ENCODE data around the gene CNTNAP5.

Gene CNTNAP5

GRCh38 chr2:124025171-124025580 lies at the start of gene CNTNAP5:
TSS of gene CNTNAP5 (plus strand) at chr2:124025287. CDS start at chr2:124025651, 364 bp downstream.
- H3K9me3 ChIP-seq (ENCODE audit: control insufficient read depth, insufficient read depth, low read length), result no peaks in the 10 kb centered on the region
- peak within 1 kb of the TSS; percentile 31; the same call in 1 of the 2 replicates for H3K4me3 ChIP-seq (ENCODE audit: low read length)
- peaks cover 18% of the 10 kb centered on the region for H3K27me3 ChIP-seq (ENCODE audit: control insufficient read depth, insufficient read depth, low read length)
- DNase-seq (ENCODE audit: low read depth, low spot score), result no peak
- H3K4me1 ChIP-seq (ENCODE audit: control insufficient read depth, insufficient read depth, low read length), result 0 out of 2 replicates have a peak, but pooled peaks cover 1% of the 10 kb centered on the region
- no peak within 1 kb of the TSS for H3K27ac ChIP-seq (ENCODE audit: low read length)
- WGBS (ENCODE audit: insufficient coverage, insufficient read length), result no CpG with 5 or more reads among the region's 37 CpGs
- H3K36me3 ChIP-seq (ENCODE audit: control insufficient read depth, insufficient read depth, low read length), result no peaks in the 10 kb centered on the region

DNA sequence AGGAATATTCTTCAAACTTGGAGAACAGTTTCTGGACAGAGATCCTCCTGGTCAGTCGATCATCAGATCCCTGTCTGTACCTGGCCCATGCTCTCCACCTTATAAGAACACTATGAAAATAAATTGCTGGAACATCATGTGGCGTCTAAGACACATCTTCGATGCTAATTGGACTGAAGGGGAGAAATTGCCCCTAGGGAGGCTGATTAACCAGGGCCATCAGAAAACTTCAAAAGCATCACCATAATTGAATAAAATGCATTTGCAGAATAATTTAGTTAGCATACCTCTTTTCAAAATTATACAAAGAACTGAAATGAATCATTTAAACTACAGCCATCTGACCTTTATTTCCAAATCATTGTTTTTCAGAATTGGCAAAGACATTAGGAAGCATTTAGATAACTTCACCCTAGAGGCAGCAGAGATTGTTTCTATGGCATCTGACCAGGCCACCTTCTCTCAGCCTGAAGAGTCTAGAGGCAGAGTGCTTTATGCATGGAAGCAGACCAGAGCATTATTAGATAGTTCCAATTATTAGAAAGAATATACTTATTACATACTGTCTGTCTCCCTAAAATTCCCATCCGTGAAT lies 48.9 kb upstream of the CNTNAP5 start:
- Histone ChIP-seq H3K4me1 (ENCODE audit: control insufficient read depth, insufficient read depth, low read length) (no peaks in the 10 kb centered on the region), H3K9me3 (ENCODE audit: control insufficient read depth, insufficient read depth, low read length) (no peaks in the 10 kb centered on the region), H3K27ac (ENCODE audit: low read length) (no peak overlapping the region), H3K27me3 (ENCODE audit: control insufficient read depth, insufficient read depth, low read length) (no peaks in the 10 kb centered on the region), H3K36me3 (ENCODE audit: control insufficient read depth, insufficient read depth, low read length) (no peaks in the 10 kb centered on the region), H3K4me3 (ENCODE audit: low read length) (no peak overlapping the region)
- DNase-seq (ENCODE audit: low read depth, low spot score), result no peak
- no CpG with 5 or more reads among the region's 4 CpGs for WGBS (ENCODE audit: insufficient coverage, insufficient read length)

- DNase-seq (ENCODE audit: low read depth, low spot score), result peak; percentile 43
- no CpG with 5 or more reads among the region's 8 CpGs for WGBS (ENCODE audit: insufficient coverage, insufficient read length)
These were observed 31.3 kb upstream of the CNTNAP5 start for GRCh38 chr2:123993728-123994323.

GRCh38 chr2:123999681-124000080 lies 25.4 kb upstream of the CNTNAP5 start:
- no peak overlapping the region for H3K4me3 ChIP-seq (ENCODE audit: low read length)
- no peak for DNase-seq (ENCODE audit: low read depth, low spot score)
- no peaks in the 10 kb centered on the region for H3K27me3 ChIP-seq (ENCODE audit: control insufficient read depth, insufficient read depth, low read length)
- H3K9me3 ChIP-seq (ENCODE audit: control insufficient read depth, insufficient read depth, low read length), result no peaks in the 10 kb centered on the region
- no CpG with 5 or more reads among the region's 2 CpGs for WGBS (ENCODE audit: insufficient coverage, insufficient read length)
- no peaks in the 10 kb centered on the region for H3K4me1 ChIP-seq (ENCODE audit: control insufficient read depth, insufficient read depth, low read length)
- no peaks in the 10 kb centered on the region for H3K36me3 ChIP-seq (ENCODE audit: control insufficient read depth, insufficient read depth, low read length)
- H3K27ac ChIP-seq (ENCODE audit: low read length), result no peak overlapping the region

More at GRCh38 chr2:123993728-123994323, 31.3 kb upstream of the CNTNAP5 start:
- H3K4me3 ChIP-seq (ENCODE audit: low read length), result no peak overlapping the region
- H3K4me1 ChIP-seq (ENCODE audit: control insufficient read depth, insufficient read depth, low read length), result no peaks in the 10 kb centered on the region
- H3K9me3 ChIP-seq (ENCODE audit: control insufficient read depth, insufficient read depth, low read length), result no peaks in the 10 kb centered on the region
- no peaks in the 10 kb centered on the region for H3K27me3 ChIP-seq (ENCODE audit: control insufficient read depth, insufficient read depth, low read length)
- no peak overlapping the region for H3K27ac ChIP-seq (ENCODE audit: low read length)
- no peaks in the 10 kb centered on the region for H3K36me3 ChIP-seq (ENCODE audit: control insufficient read depth, insufficient read depth, low read length)

GRCh38 chr2:124001696-124002430 lies 23.2 kb upstream of the CNTNAP5 start:
- no peaks in the 10 kb centered on the region for H3K27me3 ChIP-seq (ENCODE audit: control insufficient read depth, insufficient read depth, low read length)
- DNase-seq (ENCODE audit: low read depth, low spot score), result no peak
- no peaks in the 10 kb centered on the region for H3K36me3 ChIP-seq (ENCODE audit: control insufficient read depth, insufficient read depth, low read length)
- no peaks in the 10 kb centered on the region for H3K4me1 ChIP-seq (ENCODE audit: control insufficient read depth, insufficient read depth, low read length)
- no peak overlapping the region for H3K4me3 ChIP-seq (ENCODE audit: low read length)
- H3K9me3 ChIP-seq (ENCODE audit: control insufficient read depth, insufficient read depth, low read length), result no peaks in the 10 kb centered on the region
- no peak overlapping the region for H3K27ac ChIP-seq (ENCODE audit: low read length)
- WGBS (ENCODE audit: insufficient coverage, insufficient read length), result no CpG with 5 or more reads among the region's 11 CpGs

DNA sequence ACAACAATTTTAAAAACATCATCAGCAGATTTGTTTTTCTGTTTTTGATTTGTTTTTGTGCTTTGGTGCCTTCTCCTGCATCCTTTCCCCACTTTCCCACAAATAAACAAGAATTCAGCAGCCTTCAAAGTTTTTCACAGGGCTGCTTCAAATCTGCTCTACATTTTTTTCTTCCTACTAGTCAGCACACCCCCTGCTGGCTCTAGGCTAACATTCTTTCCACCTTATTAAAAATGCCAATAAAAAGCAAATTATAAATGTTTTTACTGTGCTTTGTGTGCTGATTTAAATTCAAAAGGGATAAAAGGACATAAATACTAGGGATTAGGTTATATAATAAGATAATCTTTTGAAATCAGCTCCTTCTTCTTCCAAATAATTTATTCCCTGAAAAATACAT lies 6.2 kb upstream of the CNTNAP5 start:
- Histone ChIP-seq H3K36me3 (ENCODE audit: control insufficient read depth, insufficient read depth, low read length) (no peaks in the 10 kb centered on the region), H3K9me3 (ENCODE audit: control insufficient read depth, insufficient read depth, low read length) (no peaks in the 10 kb centered on the region), H3K27me3 (ENCODE audit: control insufficient read depth, insufficient read depth, low read length) (peaks cover 3% of the 10 kb centered on the region), H3K27ac (ENCODE audit: low read length) (no peak overlapping the region), H3K4me1 (ENCODE audit: control insufficient read depth, insufficient read depth, low read length) (no peaks in the 10 kb centered on the region), H3K4me3 (ENCODE audit: low read length) (no peak overlapping the region)
- no peak for DNase-seq (ENCODE audit: low read depth, low spot score)

GRCh38 chr2:124024561-124025170 lies 421 bp upstream of the CNTNAP5 start:
- peaks cover 18% of the 10 kb centered on the region for H3K27me3 ChIP-seq (ENCODE audit: control insufficient read depth, insufficient read depth, low read length)
- no peaks in the 10 kb centered on the region for H3K9me3 ChIP-seq (ENCODE audit: control insufficient read depth, insufficient read depth, low read length)
- H3K4me3 ChIP-seq (ENCODE audit: low read length), result peak overlapping the region; percentile 31; the same call in 1 of the 2 replicates
- no peak overlapping the region for H3K27ac ChIP-seq (ENCODE audit: low read length)
- no peaks in the 10 kb centered on the region for H3K36me3 ChIP-seq (ENCODE audit: control insufficient read depth, insufficient read depth, low read length)
- DNase-seq (ENCODE audit: low read depth, low spot score), result no peak
- H3K4me1 ChIP-seq (ENCODE audit: control insufficient read depth, insufficient read depth, low read length), result 0 out of 2 replicates have a peak, but pooled peaks cover 1% of the 10 kb centered on the region
- WGBS (ENCODE audit: insufficient coverage, insufficient read length), result no CpG with 5 or more reads among the region's 36 CpGs

- WGBS (ENCODE audit: insufficient coverage, insufficient read length), result no CpG with 5 or more reads among the region's 14 CpGs
- Histone ChIP-seq H3K4me1 (ENCODE audit: control insufficient read depth, insufficient read depth, low read length) (0 out of 2 replicates have a peak, but pooled peaks cover 1% of the 10 kb centered on the region), H3K36me3 (ENCODE audit: control insufficient read depth, insufficient read depth, low read length) (no peaks in the 10 kb centered on the region), H3K27ac (ENCODE audit: low read length) (no peak overlapping the region), H3K9me3 (ENCODE audit: control insufficient read depth, insufficient read depth, low read length) (no peaks in the 10 kb centered on the region), H3K27me3 (ENCODE audit: control insufficient read depth, insufficient read depth, low read length) (peaks cover 18% of the 10 kb centered on the region), H3K4me3 (ENCODE audit: low read length) (peak overlapping the region; percentile 21; the same call in 1 of the 2 replicates)
- no peak for DNase-seq (ENCODE audit: low read depth, low spot score)
These were observed 876 bp downstream of the CNTNAP5 start for GRCh38 chr2:124025891-124026434.

DNA sequence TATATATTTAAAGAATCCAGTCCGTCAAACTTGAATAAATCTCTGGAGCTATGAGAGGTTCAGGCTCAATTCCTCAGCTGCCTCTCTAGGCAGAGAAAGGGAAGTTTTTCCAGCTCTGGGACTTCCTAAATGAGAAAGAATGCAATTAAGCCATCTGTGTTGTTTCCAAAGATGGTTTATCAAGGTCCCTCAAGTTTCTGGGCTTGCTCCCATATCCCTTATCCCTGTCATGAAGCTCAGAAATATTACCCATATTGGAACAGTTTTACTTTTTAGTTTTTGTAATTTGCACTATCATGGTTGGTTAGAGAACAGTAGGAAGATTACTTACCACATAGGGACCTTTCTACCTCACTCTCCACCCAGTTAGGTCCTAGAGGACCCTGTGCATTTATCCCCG lies 1.4 kb downstream of the CNTNAP5 start:
- DNase-seq (ENCODE audit: low read depth, low spot score), result no peak
- no peak overlapping the region for H3K4me3 ChIP-seq (ENCODE audit: low read length)
- peaks cover 18% of the 10 kb centered on the region for H3K27me3 ChIP-seq (ENCODE audit: control insufficient read depth, insufficient read depth, low read length)
- H3K9me3 ChIP-seq (ENCODE audit: control insufficient read depth, insufficient read depth, low read length), result no peaks in the 10 kb centered on the region
- H3K27ac ChIP-seq (ENCODE audit: low read length), result no peak overlapping the region
- H3K4me1 ChIP-seq (ENCODE audit: control insufficient read depth, insufficient read depth, low read length), result 0 out of 2 replicates have a peak, but pooled peaks cover 1% of the 10 kb centered on the region
- no CpG with 5 or more reads among the region's 2 CpGs for WGBS (ENCODE audit: insufficient coverage, insufficient read length)
- H3K36me3 ChIP-seq (ENCODE audit: control insufficient read depth, insufficient read depth, low read length), result no peaks in the 10 kb centered on the region

DNA sequence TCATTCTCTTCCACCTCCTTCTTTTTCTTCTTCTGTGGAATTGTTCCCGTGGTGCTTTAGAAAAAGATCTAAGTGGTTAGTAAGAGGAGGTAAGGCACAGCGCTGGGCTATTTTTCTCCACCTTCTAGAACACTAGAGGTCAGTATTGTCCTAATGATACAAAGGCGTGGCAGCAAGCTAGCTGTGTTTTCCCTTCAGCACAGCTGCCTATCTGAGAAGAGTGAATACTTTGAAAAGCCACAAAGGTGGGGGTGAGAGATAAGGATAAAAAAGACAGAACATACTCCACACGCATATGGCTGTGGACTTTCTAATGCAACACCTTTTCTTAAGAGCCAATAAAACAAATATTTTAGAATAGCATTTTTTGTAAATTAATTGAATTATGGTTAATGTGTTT lies 2.1 kb downstream of the CNTNAP5 start:
- no peak for DNase-seq (ENCODE audit: low read depth, low spot score)
- peaks cover 18% of the 10 kb centered on the region for H3K27me3 ChIP-seq (ENCODE audit: control insufficient read depth, insufficient read depth, low read length)
- H3K9me3 ChIP-seq (ENCODE audit: control insufficient read depth, insufficient read depth, low read length), result no peaks in the 10 kb centered on the region
- H3K4me3 ChIP-seq (ENCODE audit: low read length), result no peak overlapping the region
- no peaks in the 10 kb centered on the region for H3K36me3 ChIP-seq (ENCODE audit: control insufficient read depth, insufficient read depth, low read length)
- 0 out of 2 replicates have a peak, but pooled peaks cover 1% of the 10 kb centered on the region for H3K4me1 ChIP-seq (ENCODE audit: control insufficient read depth, insufficient read depth, low read length)
- H3K27ac ChIP-seq (ENCODE audit: low read length), result no peak overlapping the region
- no CpG with 5 or more reads among the region's 4 CpGs for WGBS (ENCODE audit: insufficient coverage, insufficient read length)
